HEK293 (cell line): ENCODE measurements around the gene MDFI.

Experiments
- CTCF ChIA-PET: fragments of 350-600 bp; formaldehyde crosslinking; extraction: SDS; loops from one replicate; lab custom pipeline; 2021; ENCODE audit warnings: antibody characterized with exemption; lab: Yijun Ruan, JAX
- POLR2A ChIA-PET: fragments of 300-600 bp; formaldehyde crosslinking; extraction: SDS; loops from one replicate; lab custom pipeline; 2020; ENCODE audit warnings: antibody characterized with exemption, inconsistent platforms; lab: Yijun Ruan, JAX
- H3K27ac ChIP-seq: fragments of 200-500 bp; sonication (Bioruptor generic); 2 replicates; pipeline ENCODE4 v1.5.1; 2014; ENCODE audit warnings: low read depth, low read length, control low read depth, inconsistent platforms; ENCODE audit errors: extremely low read depth
- H3K36me3 ChIP-seq, 2 experiments: fragments of 200-500 bp in 1 of 2; sonication (Bioruptor generic) in 1 of 2; 1 replicate in 1 of 2; 2 replicates in 1 of 2; pipeline ENCODE4 v1.5.1; 2014 to 2017; ENCODE audit warnings: inconsistent platforms in 2 of 2, low read length in 2 of 2; ENCODE audit not compliant: control insufficient read depth in 2 of 2, insufficient read depth in 1 of 2
- H3K4me1 ChIP-seq: fragments of 200-500 bp; sonication (Bioruptor generic); 2 replicates; pipeline ENCODE4 v1.5.1; 2014; ENCODE audit warnings: mild to moderate bottlenecking, low read length, inconsistent platforms; ENCODE audit not compliant: control insufficient read depth, insufficient read depth
- H3K4me3 ChIP-seq: 2 replicates; pipeline ENCODE4 v1.5.1; 2011; ENCODE audit warnings: low read depth, mild to moderate bottlenecking, control low read depth, low read length, moderate library complexity
- H3K9me3 ChIP-seq: fragments of 200-500 bp; sonication (Bioruptor generic); 2 replicates; pipeline ENCODE4 v1.5.1; 2014; ENCODE audit warnings: low read depth, low read length, inconsistent platforms; ENCODE audit not compliant: control insufficient read depth, insufficient read depth
- EGR2 ChIP-seq: fragments of 450-650 bp; formaldehyde crosslinking; IDR thresholded peaks from 2 replicates; pipeline ENCODE4 v1.5.1; 2016; ENCODE audit warnings: low read depth, missing biosample characterization, missing genetic modification characterization
- GLIS2 ChIP-seq: fragments of 450-650 bp; formaldehyde crosslinking; IDR thresholded peaks from 2 replicates; pipeline ENCODE4 v1.5.1; 2016; ENCODE audit warnings: missing biosample characterization, missing genetic modification characterization
- KLF8 ChIP-seq: fragments of 450-650 bp; formaldehyde crosslinking; IDR thresholded peaks from 2 replicates; pipeline ENCODE4 v1.5.1; 2016; ENCODE audit warnings: missing biosample characterization, missing genetic modification characterization
- OSR2 ChIP-seq: fragments of 450-650 bp; formaldehyde crosslinking; IDR thresholded peaks from 2 replicates; pipeline ENCODE4 v1.5.1; 2016; ENCODE audit warnings: missing biosample characterization, missing genetic modification characterization
- SCRT2 ChIP-seq: fragments of 450-650 bp; formaldehyde crosslinking; IDR thresholded peaks from 2 replicates; pipeline ENCODE4 v1.5.1; 2016; ENCODE audit warnings: missing biosample characterization, missing genetic modification characterization
- WT1 ChIP-seq: fragments of 450-650 bp; formaldehyde crosslinking; IDR thresholded peaks from 2 replicates; pipeline ENCODE4 v1.5.1; 2016; ENCODE audit warnings: missing biosample characterization, missing genetic modification characterization
- ZFHX2 ChIP-seq: fragments of 450-650 bp; formaldehyde crosslinking; conservative IDR thresholded peaks from 2 replicates; pipeline ENCODE4 v1.5.1; 2016; ENCODE audit warnings: missing biosample characterization, missing genetic modification characterization
- ZFP41 ChIP-seq: fragments of 450-650 bp; formaldehyde crosslinking; IDR thresholded peaks from 2 replicates; pipeline ENCODE4 v1.5.1; 2016; ENCODE audit warnings: missing biosample characterization, missing genetic modification characterization, borderline replicate concordance
- ZNF132 ChIP-seq: fragments of 450-650 bp; formaldehyde crosslinking; IDR thresholded peaks from 2 replicates; pipeline ENCODE4 v1.5.1; 2017; ENCODE audit warnings: missing biosample characterization, missing genetic modification characterization, borderline replicate concordance
- ZNF16 ChIP-seq: fragments of 450-650 bp; formaldehyde crosslinking; IDR thresholded peaks from 2 replicates; pipeline ENCODE4 v1.5.1; 2016; ENCODE audit warnings: low read depth, missing biosample characterization, missing genetic modification characterization
- ZNF2 ChIP-seq: fragments of 450-650 bp; formaldehyde crosslinking; IDR thresholded peaks from 2 replicates; pipeline ENCODE4 v1.5.1; 2016; ENCODE audit warnings: missing biosample characterization, missing genetic modification characterization
- ZNF214 ChIP-seq: fragments of 450-650 bp; formaldehyde crosslinking; IDR thresholded peaks from 2 replicates; pipeline ENCODE4 v1.5.1; 2017; ENCODE audit warnings: missing biosample characterization, mild to moderate bottlenecking, missing genetic modification characterization, borderline replicate concordance
- ZNF292 ChIP-seq: fragments of 450-650 bp; formaldehyde crosslinking; IDR thresholded peaks from 2 replicates; pipeline ENCODE4 v1.5.1; 2016; ENCODE audit warnings: low read depth, missing biosample characterization, missing genetic modification characterization, borderline replicate concordance
- ZNF335 ChIP-seq: fragments of 450-650 bp; formaldehyde crosslinking; conservative IDR thresholded peaks from 2 replicates; pipeline ENCODE4 v1.5.1; 2016; ENCODE audit warnings: missing biosample characterization, missing genetic modification characterization
- ZNF37A ChIP-seq: fragments of 450-650 bp; IDR thresholded peaks from 2 replicates; pipeline ENCODE4 v1.5.1; 2018; ENCODE audit warnings: missing biosample characterization, missing genetic modification characterization
- ZNF391 ChIP-seq: fragments of 450-650 bp; formaldehyde crosslinking; IDR thresholded peaks from 2 replicates; pipeline ENCODE4 v1.5.1; 2016; ENCODE audit warnings: low read depth, missing biosample characterization, missing genetic modification characterization, borderline replicate concordance
- ZNF423 ChIP-seq: fragments of 450-650 bp; formaldehyde crosslinking; IDR thresholded peaks from 2 replicates; pipeline ENCODE4 v1.5.1; 2016; ENCODE audit warnings: missing biosample characterization, missing genetic modification characterization
- ZNF664 ChIP-seq: fragments of 450-650 bp; formaldehyde crosslinking; IDR thresholded peaks from 2 replicates; pipeline ENCODE4 v1.5.1; 2016; ENCODE audit warnings: missing biosample characterization, missing genetic modification characterization
- ZNF701 ChIP-seq: fragments of 450-650 bp; formaldehyde crosslinking; IDR thresholded peaks from 2 replicates; pipeline ENCODE4 v1.5.1; 2016; ENCODE audit warnings: missing biosample characterization, missing genetic modification characterization
- TF ChIP-seq, protein P1 (sequence below): fragments of 450-650 bp; formaldehyde crosslinking; IDR thresholded peaks from 2 replicates; pipeline ENCODE4 v1.5.1; 2016; ENCODE audit warnings: missing biosample characterization, missing genetic modification characterization, low read depth
- TF ChIP-seq, protein P2 (sequence below): fragments of 450-650 bp; formaldehyde crosslinking; IDR thresholded peaks from 2 replicates; pipeline ENCODE4 v1.5.1; 2016; ENCODE audit warnings: missing biosample characterization, missing genetic modification characterization
- TF ChIP-seq, protein P3 (sequence below): fragments of 450-650 bp; formaldehyde crosslinking; IDR thresholded peaks from 2 replicates; pipeline ENCODE4 v1.5.1; 2016; ENCODE audit warnings: missing biosample characterization, missing genetic modification characterization, low read depth
- TF ChIP-seq, protein P4 (sequence below): fragments of 450-650 bp; formaldehyde crosslinking; IDR thresholded peaks from 2 replicates; pipeline ENCODE4 v1.5.1; 2016; ENCODE audit warnings: missing biosample characterization, missing genetic modification characterization

MDFI gene

DNA sequence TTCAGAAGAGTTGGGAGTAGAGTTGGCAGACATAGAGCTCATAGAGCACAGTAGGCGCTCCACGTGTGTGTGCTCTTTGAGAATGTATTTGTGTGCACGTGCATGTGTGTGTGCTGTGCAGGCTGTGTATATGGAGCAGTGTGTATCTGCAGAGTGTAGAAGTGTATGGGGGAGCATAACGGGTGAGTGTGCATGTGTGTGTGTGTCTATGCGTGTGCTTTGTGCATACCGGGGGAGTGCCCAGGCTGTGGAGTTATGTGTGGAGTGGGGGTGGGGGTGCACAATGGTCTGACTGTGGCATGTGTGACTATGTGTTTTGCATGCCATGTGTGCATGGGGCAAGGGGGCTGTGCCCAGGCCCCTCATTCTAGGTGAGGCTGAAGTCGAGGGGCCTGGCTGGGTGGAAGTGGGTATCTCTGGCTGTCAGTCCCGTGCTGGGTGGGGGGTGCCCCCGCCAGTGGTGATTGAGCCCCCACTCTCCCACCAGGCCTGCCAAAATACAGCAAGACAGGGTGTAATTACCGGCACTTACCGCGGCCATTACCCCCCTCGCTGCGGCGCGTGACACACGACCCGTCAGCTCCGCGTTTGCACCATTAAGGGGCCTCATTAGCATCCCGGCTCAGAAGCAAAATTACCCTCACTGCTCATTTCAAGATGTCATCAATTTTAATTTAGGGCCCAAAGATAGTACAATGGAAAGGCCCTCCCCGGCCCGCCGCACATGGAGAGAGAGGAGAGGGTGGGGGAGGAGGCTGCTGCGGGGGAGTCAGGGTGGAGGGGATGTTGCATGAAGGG is 39.1 kb downstream of the MDFI start:
- Histone ChIP-seq H3K36me3 (no peaks in the 10 kb centered on the region), H3K4me3 (no peak overlapping the region)
- ChIA-PET CTCF (interaction anchor here (0.9 kb wide), 1 partner anchor 75 kb away, joined by 3 read pairs; no protein-coding TSS in a partner anchor), POLR2A (no interaction called here)
- TF ChIP-seq OSR2 (tag by site-specific recombination) (no peak), ZNF423 (tag by site-specific recombination) (no peak), ZNF701 (tag by site-specific recombination) (no peak), ZNF37A (no peak), ZNF292 (tag by site-specific recombination) (no peak), ZNF2 (tag by site-specific recombination) (no peak), SCRT2 (tag by site-specific recombination) (no peak), ZFP41 (tag by site-specific recombination) (no peak), ZNF664 (tag by site-specific recombination) (no peak), GLIS2 (tag by site-specific recombination) (no peak), ZNF16 (tag by site-specific recombination) (no peak), ZNF335 (tag by site-specific recombination) (no peak)
- TF ChIP-seq, protein P1, sequence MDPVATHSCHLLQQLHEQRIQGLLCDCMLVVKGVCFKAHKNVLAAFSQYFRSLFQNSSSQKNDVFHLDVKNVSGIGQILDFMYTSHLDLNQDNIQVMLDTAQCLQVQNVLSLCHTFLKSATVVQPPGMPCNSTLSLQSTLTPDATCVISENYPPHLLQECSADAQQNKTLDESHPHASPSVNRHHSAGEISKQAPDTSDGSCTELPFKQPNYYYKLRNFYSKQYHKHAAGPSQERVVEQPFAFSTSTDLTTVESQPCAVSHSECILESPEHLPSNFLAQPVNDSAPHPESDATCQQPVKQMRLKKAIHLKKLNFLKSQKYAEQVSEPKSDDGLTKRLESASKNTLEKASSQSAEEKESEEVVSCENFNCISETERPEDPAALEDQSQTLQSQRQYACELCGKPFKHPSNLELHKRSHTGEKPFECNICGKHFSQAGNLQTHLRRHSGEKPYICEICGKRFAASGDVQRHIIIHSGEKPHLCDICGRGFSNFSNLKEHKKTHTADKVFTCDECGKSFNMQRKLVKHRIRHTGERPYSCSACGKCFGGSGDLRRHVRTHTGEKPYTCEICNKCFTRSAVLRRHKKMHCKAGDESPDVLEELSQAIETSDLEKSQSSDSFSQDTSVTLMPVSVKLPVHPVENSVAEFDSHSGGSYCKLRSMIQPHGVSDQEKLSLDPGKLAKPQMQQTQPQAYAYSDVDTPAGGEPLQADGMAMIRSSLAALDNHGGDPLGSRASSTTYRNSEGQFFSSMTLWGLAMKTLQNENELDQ: no peak
- TF ChIP-seq, protein P2, sequence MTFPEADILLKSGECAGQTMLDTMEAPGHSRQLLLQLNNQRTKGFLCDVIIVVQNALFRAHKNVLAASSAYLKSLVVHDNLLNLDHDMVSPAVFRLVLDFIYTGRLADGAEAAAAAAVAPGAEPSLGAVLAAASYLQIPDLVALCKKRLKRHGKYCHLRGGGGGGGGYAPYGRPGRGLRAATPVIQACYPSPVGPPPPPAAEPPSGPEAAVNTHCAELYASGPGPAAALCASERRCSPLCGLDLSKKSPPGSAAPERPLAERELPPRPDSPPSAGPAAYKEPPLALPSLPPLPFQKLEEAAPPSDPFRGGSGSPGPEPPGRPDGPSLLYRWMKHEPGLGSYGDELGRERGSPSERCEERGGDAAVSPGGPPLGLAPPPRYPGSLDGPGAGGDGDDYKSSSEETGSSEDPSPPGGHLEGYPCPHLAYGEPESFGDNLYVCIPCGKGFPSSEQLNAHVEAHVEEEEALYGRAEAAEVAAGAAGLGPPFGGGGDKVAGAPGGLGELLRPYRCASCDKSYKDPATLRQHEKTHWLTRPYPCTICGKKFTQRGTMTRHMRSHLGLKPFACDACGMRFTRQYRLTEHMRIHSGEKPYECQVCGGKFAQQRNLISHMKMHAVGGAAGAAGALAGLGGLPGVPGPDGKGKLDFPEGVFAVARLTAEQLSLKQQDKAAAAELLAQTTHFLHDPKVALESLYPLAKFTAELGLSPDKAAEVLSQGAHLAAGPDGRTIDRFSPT (tag by site-specific recombination): no peak
- TF ChIP-seq, protein P3, sequence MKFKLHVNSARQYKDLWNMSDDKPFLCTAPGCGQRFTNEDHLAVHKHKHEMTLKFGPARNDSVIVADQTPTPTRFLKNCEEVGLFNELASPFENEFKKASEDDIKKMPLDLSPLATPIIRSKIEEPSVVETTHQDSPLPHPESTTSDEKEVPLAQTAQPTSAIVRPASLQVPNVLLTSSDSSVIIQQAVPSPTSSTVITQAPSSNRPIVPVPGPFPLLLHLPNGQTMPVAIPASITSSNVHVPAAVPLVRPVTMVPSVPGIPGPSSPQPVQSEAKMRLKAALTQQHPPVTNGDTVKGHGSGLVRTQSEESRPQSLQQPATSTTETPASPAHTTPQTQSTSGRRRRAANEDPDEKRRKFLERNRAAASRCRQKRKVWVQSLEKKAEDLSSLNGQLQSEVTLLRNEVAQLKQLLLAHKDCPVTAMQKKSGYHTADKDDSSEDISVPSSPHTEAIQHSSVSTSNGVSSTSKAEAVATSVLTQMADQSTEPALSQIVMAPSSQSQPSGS (tag by site-specific recombination): no peak
- TF ChIP-seq, protein P4, sequence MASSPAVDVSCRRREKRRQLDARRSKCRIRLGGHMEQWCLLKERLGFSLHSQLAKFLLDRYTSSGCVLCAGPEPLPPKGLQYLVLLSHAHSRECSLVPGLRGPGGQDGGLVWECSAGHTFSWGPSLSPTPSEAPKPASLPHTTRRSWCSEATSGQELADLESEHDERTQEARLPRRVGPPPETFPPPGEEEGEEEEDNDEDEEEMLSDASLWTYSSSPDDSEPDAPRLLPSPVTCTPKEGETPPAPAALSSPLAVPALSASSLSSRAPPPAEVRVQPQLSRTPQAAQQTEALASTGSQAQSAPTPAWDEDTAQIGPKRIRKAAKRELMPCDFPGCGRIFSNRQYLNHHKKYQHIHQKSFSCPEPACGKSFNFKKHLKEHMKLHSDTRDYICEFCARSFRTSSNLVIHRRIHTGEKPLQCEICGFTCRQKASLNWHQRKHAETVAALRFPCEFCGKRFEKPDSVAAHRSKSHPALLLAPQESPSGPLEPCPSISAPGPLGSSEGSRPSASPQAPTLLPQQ (tag by site-specific recombination): no peak
- TF ChIP-seq, all 188 proteins: peak for 0
- Histone ChIP-seq H3K4me1 (no peaks in the 10 kb centered on the region), H3K9me3 (no peaks in the 10 kb centered on the region), H3K27ac (no peak overlapping the region)

DNA sequence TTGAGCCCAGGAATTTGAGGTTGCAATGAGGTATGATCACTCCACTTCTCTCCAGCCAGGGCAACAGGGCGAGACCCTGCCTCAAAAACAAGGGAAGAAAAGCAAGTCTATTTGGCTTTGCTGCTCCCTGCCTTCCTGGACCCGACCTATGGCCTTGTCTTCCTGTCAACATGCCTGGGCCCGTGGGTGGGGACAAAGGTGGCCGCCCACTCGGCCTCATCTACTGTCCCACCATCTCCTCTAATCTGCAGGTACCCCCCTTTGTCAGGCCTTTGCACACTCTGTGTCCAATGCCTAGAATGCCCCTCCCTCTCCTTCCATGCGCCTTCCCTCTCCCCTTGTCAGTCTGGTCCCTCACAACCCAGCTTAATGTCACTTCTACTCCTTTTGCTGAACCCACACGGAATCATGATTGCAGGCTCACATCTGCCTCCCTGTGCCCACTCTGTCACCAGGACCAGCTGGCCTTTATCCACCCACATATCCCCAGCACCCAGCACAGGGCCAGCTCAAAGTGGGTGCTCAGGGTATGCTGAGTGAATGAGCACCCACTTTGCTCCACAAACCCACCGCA is 40.3 kb downstream of the MDFI start:
- H3K9me3 ChIP-seq: no peaks in the 10 kb centered on the region
- H3K27ac ChIP-seq: no peak overlapping the region
- CTCF ChIA-PET: interaction anchor here (0.6 to 4.8 kb wide), 7 partner anchors 10 to 759 kb away, joined by 3 to 118 read pairs (median 4); no protein-coding TSS in a partner anchor
- POLR2A ChIA-PET: no interaction called here
- no peaks in the 10 kb centered on the region for H3K36me3 ChIP-seq
- TF ChIP-seq ZNF391 (tag by site-specific recombination) (no peak), EGR2 (tag by site-specific recombination) (peak; percentile 82), ZFHX2 (tag by site-specific recombination) (peak; percentile 67; the same call in 1 of the 2 replicates), ZNF132 (no peak), KLF8 (tag by site-specific recombination) (no peak), ZNF214 (tag by site-specific recombination) (no peak), WT1 (no peak)
- H3K4me3 ChIP-seq: no peak overlapping the region
- no peaks in the 10 kb centered on the region for H3K4me1 ChIP-seq
